ENCODE results near the gene FN3K.

GRCh38 chr17:82799591-82799990 is 64.2 kb downstream of the FN3K start:
- TF ChIP-seq ZNF558 (tag by site-specific recombination; IDR thresholded peaks at IDR 0.05) (no peak), CTCF (tag by site-specific recombination; IDR thresholded peaks at IDR 0.05) (no peak), MZF1 (tag by site-specific recombination; IDR thresholded peaks at IDR 0.05; ENCODE audit: borderline replicate concordance) (no peak), ZNF292 (tag by site-specific recombination; IDR thresholded peaks at IDR 0.05; ENCODE audit: borderline replicate concordance, low read depth) (no peak), ZSCAN23 (tag by site-specific recombination; IDR thresholded peaks at IDR 0.05) (no peak), MYNN (tag by site-specific recombination; IDR thresholded peaks at IDR 0.05; ENCODE audit: borderline replicate concordance) (no peak), ZNF423 (tag by site-specific recombination; IDR thresholded peaks at IDR 0.05) (no peak), ZNF530 (tag by site-specific recombination; IDR thresholded peaks at IDR 0.05; ENCODE audit: low read depth) (no peak), YY1 (tag by site-specific recombination; IDR thresholded peaks at IDR 0.05) (no peak), ZNF621 (tag by site-specific recombination; IDR thresholded peaks at IDR 0.05) (no peak), ZNF623 (tag by site-specific recombination; IDR thresholded peaks at IDR 0.05) (no peak), SP7 (tag by site-specific recombination; IDR thresholded peaks at IDR 0.05) (no peak), YY2 (tag by site-specific recombination; IDR thresholded peaks at IDR 0.05) (no peak)

Data from HEK293 (cell line).